Erythroblast (primary cell): ENCODE data around the gene POLR3A.

Experiments
- GATA1 ChIP-seq: IDR thresholded peaks from 2 replicates; pipeline ENCODE4 v1.6.1; 2011; ENCODE audit warnings: low read depth, mild to moderate bottlenecking, control low read depth, low read length, moderate library complexity
- POLR2A ChIP-seq: IDR thresholded peaks from 2 replicates; pipeline ENCODE4 v1.6.1; 2011; ENCODE audit warnings: mild to moderate bottlenecking, low read length

- TF ChIP-seq POLR2A = no peak
- no peak for TF ChIP-seq GATA1
Observed at GRCh38 chr10:78062296-78062695, 33.0 kb upstream of the POLR3A start.
